HFFc6 (cell line): Measurements from ENCODE around the gene POLR1A. TPM values are rescaled to one million over a fixed set of nuclear protein-coding genes. Genes with fewer than 3 reads are reported as not detected.

Experiments used
- DNase-seq: peaks from one replicate; pipeline ENCODE4 v3.0.0-alpha.2; 2018
- H3K27ac Mint-ChIP-seq: 2 replicates; pipeline ENCODE4 v1.8.0; 2020; ENCODE audit warnings: mild to moderate bottlenecking, mixed read lengths
- H3K27me3 Mint-ChIP-seq: 2 replicates; pipeline ENCODE4 v1.8.0; 2021; ENCODE audit warnings: mild to moderate bottlenecking, moderate library complexity, mixed read lengths; ENCODE audit not compliant: insufficient read depth
- H3K36me3 Mint-ChIP-seq: 2 replicates; pipeline ENCODE4 v1.8.0; 2021; ENCODE audit warnings: low read depth, mixed read lengths
- H3K4me1 Mint-ChIP-seq: 2 replicates; pipeline ENCODE4 v1.8.0; 2020; ENCODE audit warnings: low read depth, mixed read lengths
- H3K4me3 Mint-ChIP-seq: 2 replicates; pipeline ENCODE4 v1.8.0; 2020; ENCODE audit warnings: mild to moderate bottlenecking, moderate library complexity, mixed read lengths
- H3K9me3 Mint-ChIP-seq: 2 replicates; pipeline ENCODE4 v1.8.0; 2020; ENCODE audit warnings: mild to moderate bottlenecking, mixed read lengths
- total RNA-seq, 6 experiments: library from RNA; stranded (reverse); fragmentation: NEBNext Ultra II Directional; extraction: Animal tissue kit (Norgen Biotek cat#: 25700); gene quantifications; 2 replicates in 1 of 6; 3 replicates in 5 of 6; pipeline ENCODE4 v1.2.3, GENCODE V29; 2021
- TF ChIP-seq, protein P1 (sequence below): fragments of 200-600 bp; sonication (generic); IDR thresholded peaks from 2 replicates; pipeline ENCODE4 v1.5.0; 2021; ENCODE audit warnings: antibody characterized with exemption, mild to moderate bottlenecking

The POLR1A gene
- total RNA-seq, 6 experiments from 2014 or later = 32.2 to 37.6 (median 34.8) TPM

DNA sequence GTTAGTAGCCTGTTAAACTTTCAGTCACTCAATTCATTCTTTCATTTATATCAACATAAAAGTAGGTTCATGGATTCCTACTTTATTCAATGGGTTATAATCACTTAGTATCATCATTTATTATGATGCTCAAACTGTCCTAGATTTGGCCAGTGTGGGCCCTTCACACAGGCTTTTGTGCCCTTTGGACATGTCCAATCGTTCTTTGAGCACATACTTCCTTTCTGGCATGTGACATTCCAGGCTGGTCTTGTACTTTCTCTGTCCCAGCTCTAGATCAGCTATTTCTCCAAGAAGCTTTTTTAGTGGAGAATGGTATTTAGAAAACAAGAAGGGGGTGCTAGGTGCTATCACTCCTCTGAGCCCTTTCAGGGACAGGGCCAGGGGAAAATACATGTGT, 11.5 kb downstream of the POLR1A start:
- no peak overlapping the region for H3K27ac Mint-ChIP-seq
- no peaks in the 10 kb centered on the region for H3K9me3 Mint-ChIP-seq
- no peaks in the 10 kb centered on the region for H3K27me3 Mint-ChIP-seq
- peaks cover 28% of the 10 kb centered on the region for H3K36me3 Mint-ChIP-seq
- TF ChIP-seq, protein P1, sequence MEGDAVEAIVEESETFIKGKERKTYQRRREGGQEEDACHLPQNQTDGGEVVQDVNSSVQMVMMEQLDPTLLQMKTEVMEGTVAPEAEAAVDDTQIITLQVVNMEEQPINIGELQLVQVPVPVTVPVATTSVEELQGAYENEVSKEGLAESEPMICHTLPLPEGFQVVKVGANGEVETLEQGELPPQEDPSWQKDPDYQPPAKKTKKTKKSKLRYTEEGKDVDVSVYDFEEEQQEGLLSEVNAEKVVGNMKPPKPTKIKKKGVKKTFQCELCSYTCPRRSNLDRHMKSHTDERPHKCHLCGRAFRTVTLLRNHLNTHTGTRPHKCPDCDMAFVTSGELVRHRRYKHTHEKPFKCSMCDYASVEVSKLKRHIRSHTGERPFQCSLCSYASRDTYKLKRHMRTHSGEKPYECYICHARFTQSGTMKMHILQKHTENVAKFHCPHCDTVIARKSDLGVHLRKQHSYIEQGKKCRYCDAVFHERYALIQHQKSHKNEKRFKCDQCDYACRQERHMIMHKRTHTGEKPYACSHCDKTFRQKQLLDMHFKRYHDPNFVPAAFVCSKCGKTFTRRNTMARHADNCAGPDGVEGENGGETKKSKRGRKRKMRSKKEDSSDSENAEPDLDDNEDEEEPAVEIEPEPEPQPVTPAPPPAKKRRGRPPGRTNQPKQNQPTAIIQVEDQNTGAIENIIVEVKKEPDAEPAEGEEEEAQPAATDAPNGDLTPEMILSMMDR = no peak
- H3K4me1 Mint-ChIP-seq = peaks cover 10% of the 10 kb centered on the region; the same call in 1 of the 2 replicates
- DNase-seq = no peak
- no peak overlapping the region for H3K4me3 Mint-ChIP-seq

DNA sequence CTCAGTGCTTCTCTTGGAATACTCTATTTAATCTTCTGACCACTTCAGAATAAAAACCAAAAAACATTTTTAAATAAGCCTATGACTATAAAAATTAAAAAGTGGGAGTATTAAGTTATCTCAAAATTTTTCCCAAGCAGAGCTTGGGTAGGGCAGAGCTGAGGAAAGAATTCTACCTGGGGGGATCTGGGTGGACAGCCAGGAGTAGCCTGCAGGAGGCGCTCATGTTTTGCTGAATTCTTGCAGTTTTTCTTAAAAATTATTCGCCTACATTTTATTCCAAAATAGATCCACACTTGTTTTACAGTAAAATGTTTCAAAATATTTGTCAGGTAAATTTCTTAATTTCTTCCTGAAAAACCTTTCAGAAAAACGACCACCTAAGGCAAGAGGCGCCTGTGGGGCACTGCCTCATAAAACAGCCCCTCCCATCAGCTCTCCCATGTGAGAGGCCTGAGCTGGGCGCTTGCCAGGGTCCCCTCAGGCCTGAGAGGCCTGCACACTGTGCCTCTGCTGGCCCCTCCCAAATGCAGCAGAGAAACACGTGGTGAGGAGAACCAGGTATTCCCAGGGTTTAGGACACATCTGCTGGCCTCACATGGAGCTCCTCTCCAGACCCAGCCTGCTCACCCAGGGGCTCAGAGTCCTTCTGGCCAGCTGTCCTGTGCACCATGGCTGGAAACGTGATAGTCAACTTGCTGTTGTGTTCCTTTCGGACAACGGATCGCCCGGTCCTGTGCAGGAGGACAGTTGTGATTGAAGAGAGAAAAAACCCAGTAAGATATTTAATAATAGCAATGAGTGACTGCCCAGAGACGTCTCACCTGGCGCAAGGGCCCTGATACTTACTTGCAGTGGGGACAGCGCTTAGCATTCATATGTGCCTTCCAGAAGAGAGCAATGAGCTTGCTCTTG, 17.5 kb downstream of the POLR1A start:
- Mint-ChIP-seq H3K27ac (no peak overlapping the region), H3K27me3 (no peaks in the 10 kb centered on the region), H3K4me3 (no peak overlapping the region), H3K4me1 (no peaks in the 10 kb centered on the region), H3K9me3 (no peaks in the 10 kb centered on the region), H3K36me3 (peaks cover 10% of the 10 kb centered on the region; the same call in 1 of the 2 replicates)
- TF ChIP-seq, protein P1 = peak; percentile 78
- DNase-seq = no peak

DNA sequence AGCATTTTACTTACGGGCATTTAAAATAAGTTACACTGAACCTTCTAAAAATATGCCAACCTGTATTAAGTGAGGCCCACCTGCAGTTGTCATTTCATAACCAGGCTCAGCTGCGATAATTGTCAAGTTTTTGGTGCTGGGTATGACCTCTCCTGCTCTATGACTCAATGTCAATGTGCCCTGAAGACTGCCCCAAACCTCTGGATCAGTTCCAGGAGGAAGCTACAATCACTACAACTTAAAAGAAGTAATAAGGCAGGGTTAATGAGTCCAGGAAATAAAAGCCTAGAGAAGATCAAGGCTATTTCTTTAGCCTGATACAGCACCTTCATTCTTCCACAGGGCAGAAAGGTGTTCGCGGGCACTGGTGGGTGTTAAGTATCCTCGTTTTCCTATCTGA, 22.9 kb downstream of the POLR1A start:
- Mint-ChIP-seq H3K27ac (no peak overlapping the region; the same call in 1 of the 2 replicates), H3K4me1 (0 out of 2 replicates have a peak, but pooled peaks cover 12% of the 10 kb centered on the region), H3K36me3 (peaks cover 11% of the 10 kb centered on the region), H3K4me3 (no peak overlapping the region), H3K27me3 (no peaks in the 10 kb centered on the region; the same call in 1 of the 2 replicates), H3K9me3 (no peaks in the 10 kb centered on the region)
- no peak for DNase-seq
- TF ChIP-seq, protein P1 = no peak

DNA sequence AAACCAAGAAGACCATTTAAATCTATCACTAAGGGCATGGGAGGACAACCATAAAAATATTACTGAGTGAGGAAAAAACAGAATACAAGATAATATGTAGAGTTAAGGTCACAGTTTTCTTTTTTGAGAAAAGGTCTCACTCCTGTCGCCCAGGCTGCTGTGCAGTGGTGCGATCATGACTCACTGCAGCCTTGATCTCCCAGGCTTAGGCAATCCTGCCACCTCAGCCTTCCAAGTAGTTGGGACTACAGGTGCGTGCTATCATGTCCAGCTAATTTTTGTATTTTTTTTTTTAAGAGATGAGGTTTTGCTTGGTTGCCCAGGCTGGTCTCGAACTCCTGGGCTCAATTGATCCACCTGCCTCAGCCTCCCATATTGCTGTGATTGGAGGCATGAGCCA, 24.0 kb downstream of the POLR1A start:
- DNase-seq = no peak
- TF ChIP-seq, protein P1 = no peak

DNA sequence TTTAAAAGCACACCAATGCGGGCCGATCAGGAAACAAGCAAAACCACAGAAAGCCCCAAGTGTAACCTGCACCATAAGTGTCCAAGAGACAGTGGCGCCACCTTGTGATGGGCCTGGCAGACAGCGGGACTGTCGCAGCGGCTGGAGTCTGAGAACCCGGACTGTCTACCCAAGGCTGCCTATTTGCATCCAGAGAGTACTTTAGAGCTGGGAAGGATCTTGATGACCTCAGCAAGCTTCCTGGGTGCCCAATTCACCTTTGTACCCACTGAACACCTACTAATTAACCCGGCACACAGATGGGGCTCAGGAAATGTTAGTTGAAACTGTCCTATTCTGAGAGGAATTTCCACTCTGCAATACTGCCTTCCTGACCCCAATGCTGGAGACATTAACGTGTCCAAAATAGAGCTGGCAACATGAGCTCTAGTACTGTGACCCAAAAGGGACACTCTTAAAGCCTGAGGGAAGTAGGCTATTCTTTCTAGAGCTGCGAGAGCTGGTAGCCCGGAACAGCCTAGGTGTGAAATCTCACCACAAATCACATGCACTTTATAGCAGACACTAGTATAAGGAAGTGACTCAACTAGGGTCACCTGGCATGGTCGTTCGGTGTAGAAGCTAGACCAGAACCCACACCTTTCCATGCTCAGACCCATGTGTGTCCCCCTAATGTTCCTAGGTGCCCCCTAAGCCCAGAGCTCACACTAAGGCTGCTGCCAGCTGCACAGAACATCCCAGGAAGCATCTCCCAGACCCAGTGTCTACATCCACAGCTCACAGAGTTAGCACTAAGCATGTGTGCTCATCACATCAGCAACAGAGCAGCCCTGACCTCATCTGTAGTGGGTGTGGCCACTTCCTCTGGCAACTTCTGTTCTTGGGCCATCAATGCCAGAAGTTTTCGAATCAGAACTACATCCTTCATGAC, 25.4 kb downstream of the POLR1A start:
- 0 out of 2 replicates have a peak, but pooled peaks cover 12% of the 10 kb centered on the region for H3K4me1 Mint-ChIP-seq
- peaks cover 11% of the 10 kb centered on the region for H3K36me3 Mint-ChIP-seq
- peak; percentile 64 for DNase-seq
- no peaks in the 10 kb centered on the region; the same call in 1 of the 2 replicates for H3K27me3 Mint-ChIP-seq
- H3K27ac Mint-ChIP-seq = 0 out of 2 replicates have a peak overlapping the region, but pooled peaks have one; percentile 9
- H3K4me3 Mint-ChIP-seq = no peak overlapping the region
- H3K9me3 Mint-ChIP-seq = no peaks in the 10 kb centered on the region
- TF ChIP-seq, protein P1 = peak; percentile 89

More for the DNA sequence above, 24.0 kb downstream of the POLR1A start:
- Mint-ChIP-seq H3K36me3 (peaks cover 11% of the 10 kb centered on the region), H3K27me3 (no peaks in the 10 kb centered on the region; the same call in 1 of the 2 replicates), H3K4me1 (0 out of 2 replicates have a peak, but pooled peaks cover 12% of the 10 kb centered on the region), H3K9me3 (no peaks in the 10 kb centered on the region), H3K27ac (no peak overlapping the region), H3K4me3 (no peak overlapping the region)
